HG03135 (cell line): ENCODE measurements around the gene ACTN4.

Source experiments
- ATAC-seq: cut with Tn5 transposase; IDR thresholded peaks from one replicate; pipeline ENCODE4 v1.9.1; 2021; ENCODE audit warnings: mild to moderate bottlenecking, moderate library complexity; ENCODE audit not compliant: unreplicated experiment

Gene ACTN4

GRCh38 chr19:38693380-38694223 lies 46.2 kb downstream of the ACTN4 start:
- ATAC-seq, result no peak

- ATAC-seq, result no peak
Measured at GRCh38 chr19:38695317-38695683, 47.9 kb downstream of the ACTN4 start.

GRCh38 chr19:38695832-38696728 lies 48.6 kb downstream of the ACTN4 start:
- no peak for ATAC-seq

- no peak for ATAC-seq
Measured at GRCh38 chr19:38696729-38697055, 49.2 kb downstream of the ACTN4 start.

- no peak for ATAC-seq
Measured at GRCh38 chr19:38697197-38697596, 49.7 kb downstream of the ACTN4 start.

GRCh38 chr19:38697641-38698071 lies 50.2 kb downstream of the ACTN4 start:
- ATAC-seq, result no peak

- no peak for ATAC-seq
Measured at GRCh38 chr19:38698225-38699026, 51.0 kb downstream of the ACTN4 start.

- no peak for ATAC-seq
Measured at GRCh38 chr19:38699027-38699346, 51.5 kb downstream of the ACTN4 start.

- no peak for ATAC-seq
Measured at GRCh38 chr19:38699647-38700349, 52.3 kb downstream of the ACTN4 start.

- no peak for ATAC-seq
Measured at GRCh38 chr19:38700350-38700901, 53.0 kb downstream of the ACTN4 start.

- ATAC-seq, result no peak
Measured at GRCh38 chr19:38700902-38701454, 53.5 kb downstream of the ACTN4 start.

- no peak for ATAC-seq
Measured at GRCh38 chr19:38701455-38702063, 54.1 kb downstream of the ACTN4 start.

- ATAC-seq, result no peak
Measured at GRCh38 chr19:38702278-38702677, 54.8 kb downstream of the ACTN4 start.

- no peak for ATAC-seq
Measured at GRCh38 chr19:38703509-38703908, 56.1 kb downstream of the ACTN4 start.

GRCh38 chr19:38704488-38705026 lies 57.1 kb downstream of the ACTN4 start:
- no peak for ATAC-seq

GRCh38 chr19:38705197-38706019 lies 58.0 kb downstream of the ACTN4 start:
- ATAC-seq, result no peak

- ATAC-seq, result no peak
Measured at GRCh38 chr19:38706792-38707511, 59.5 kb downstream of the ACTN4 start.
